Naive thymus-derived CD4-positive, alpha-beta T cell (primary cell): Measurements from ENCODE around the gene FOXA2. TPM values are rescaled to one million over a fixed set of nuclear protein-coding genes. Genes with fewer than 3 reads are reported as not detected.
"Not testable (repeated sequence)": the region's sequence is repeated elsewhere in the genome, so short reads cannot be mapped to it uniquely, and the experiment has no call there.

Source experiments
- ATAC-seq: fragments of 150-1000 bp; cut with Tn5 transposase; 2 replicates; pipeline ENCODE4 v1.10.0; 2021; ENCODE audit warnings: mild to moderate bottlenecking, moderate library complexity
- CTCF ChIA-PET: fragments of 350-600 bp; sonication (Branson Sonifier 250); formaldehyde crosslinking; loops from one replicate; lab custom pipeline; 2021; ENCODE audit warnings: antibody characterized with exemption; lab: Charles Lee
- POLR2A ChIA-PET: fragments of 350-600 bp; sonication (Branson Sonifier 250); formaldehyde crosslinking; loops from one replicate; lab custom pipeline; 2021; ENCODE audit warnings: antibody characterized with exemption, inconsistent platforms; lab: Charles Lee
- DNase-seq, 9 donors: peaks; one replicate each; pipeline versions ENCODE4 v3.0.0 to v3.0.0-alpha.2; 2020 to 2022; ENCODE audit warnings: mixed read lengths in 1 of 9
- H3K27ac ChIP-seq: one replicate; pipeline ENCODE4 v1.7.0; 2013; ENCODE audit warnings: mild to moderate bottlenecking, low read depth, low read length, moderate library complexity
- H3K27me3 ChIP-seq, 2 donors: one replicate each; pipeline ENCODE4 v1.7.0; 2013; ENCODE audit warnings: low read length in 2 of 2, mild to moderate bottlenecking in 2 of 2, moderate library complexity in 2 of 2; ENCODE audit not compliant: control insufficient read depth in 2 of 2, insufficient read depth in 2 of 2
- H3K36me3 ChIP-seq, 3 experiments: 1 replicate in 2 of 3; 2 replicates in 1 of 3; pipeline ENCODE4 v1.7.0; 2013; ENCODE audit warnings: low read length in 3 of 3, mild to moderate bottlenecking in 3 of 3, moderate library complexity in 1 of 3; ENCODE audit not compliant: insufficient read depth in 3 of 3, control insufficient read depth in 2 of 3
- H3K4me1 ChIP-seq, 2 donors: one replicate each; pipeline ENCODE4 v1.7.0; 2013; ENCODE audit warnings: low read length in 2 of 2, mild to moderate bottlenecking in 2 of 2, moderate library complexity in 1 of 2; ENCODE audit not compliant: control insufficient read depth in 2 of 2, insufficient read depth in 2 of 2
- H3K4me3 ChIP-seq: 2 replicates; pipeline ENCODE4 v1.7.0; 2013; ENCODE audit warnings: mild to moderate bottlenecking, low read length
- H3K9me3 ChIP-seq, 3 experiments: 1 replicate in 2 of 3; 2 replicates in 1 of 3; pipeline ENCODE4 v1.7.0; 2013; ENCODE audit warnings: low read length in 3 of 3; ENCODE audit not compliant: control insufficient read depth in 2 of 3
- H3K27ac Mint-ChIP-seq, 9 donors: one replicate each; pipeline ENCODE4 v1.8.0; 2020 to 2022; ENCODE audit warnings: mixed read lengths in 9 of 9, mild to moderate bottlenecking in 8 of 9, moderate library complexity in 5 of 9, inconsistent platforms in 2 of 9
- H3K27me3 Mint-ChIP-seq, 5 donors: one replicate each; pipeline ENCODE4 v1.8.0; 2021 to 2022; ENCODE audit warnings: mixed read lengths in 5 of 5, mild to moderate bottlenecking in 1 of 5
- H3K36me3 Mint-ChIP-seq, 5 donors: one replicate each; pipeline ENCODE4 v1.8.0; 2020 to 2022; ENCODE audit warnings: mixed read lengths in 5 of 5, mild to moderate bottlenecking in 3 of 5, inconsistent platforms in 1 of 5
- H3K4me1 Mint-ChIP-seq, 7 donors: one replicate each; pipeline ENCODE4 v1.8.0; 2020 to 2022; ENCODE audit warnings: mixed read lengths in 7 of 7, mild to moderate bottlenecking in 3 of 7, inconsistent platforms in 1 of 7
- H3K4me3 Mint-ChIP-seq, 10 donors: one replicate each; pipeline ENCODE4 v1.8.0; 2020 to 2022; ENCODE audit warnings: mild to moderate bottlenecking in 10 of 10, mixed read lengths in 10 of 10, moderate library complexity in 6 of 10, inconsistent platforms in 2 of 10
- H3K9me3 Mint-ChIP-seq, 11 donors: one replicate each; pipeline ENCODE4 v1.8.0; 2020 to 2022; ENCODE audit warnings: mixed read lengths in 11 of 11, mild to moderate bottlenecking in 4 of 11, inconsistent platforms in 1 of 11, moderate library complexity in 1 of 11
- intact Hi-C, 2 donors: fragments of 100-400 bp; cut with micrococcal nuclease; formaldehyde crosslinking; loops; one replicate each; pipeline ENCODE4 v1.15.1; 2023
- polyA plus RNA-seq, 2 donors: library from polyadenylated mRNA; unstranded; fragments of 300-500 nt; fragmentation: Illumina TruSeq; gene quantifications; one replicate each; pipeline ENCODE4 v1.2.3, GENCODE V29; 2021
- total RNA-seq, 6 experiments: library from RNA in 5 of 6; stranded (reverse) in 5 of 6; gene quantifications; 1 replicate in 5 of 6; 2 replicates in 1 of 6; pipeline ENCODE4 v1.2.3 and lab custom pipeline; 2021 to 2026

The FOXA2 gene
- total and polyA plus RNA-seq, 7 experiments from 2014 or later = not detected

- Mint-ChIP-seq H3K27ac (no peak overlapping the region), H3K9me3 (peaks cover 0 to 11% (median 0%) of the 10 kb centered on the region in 11 donors), H3K27me3 (peaks cover 0 to 10% (median 8%) of the 10 kb centered on the region in 5 donors), H3K36me3 (peaks cover 0 to 4% (median 0%) of the 10 kb centered on the region in 5 donors), H3K4me1 (no peaks in the 10 kb centered on the region), H3K4me3 (no peak overlapping the region)
- ChIA-PET CTCF (no interaction called here), POLR2A (no interaction called here)
- Histone ChIP-seq H3K27me3 (no peaks in the 10 kb centered on the region), H3K4me1 (no peaks in the 10 kb centered on the region), H3K27ac (no peak overlapping the region), H3K4me3 (no peak overlapping the region), H3K36me3 (no peaks in the 10 kb centered on the region), H3K9me3 (no peaks in the 10 kb centered on the region)
- no peak for DNase-seq
- intact Hi-C loops = no loop called here
- no peak for ATAC-seq
These were observed 20.4 kb upstream of the FOXA2 start for GRCh38 chr20:22604815-22605214.

DNA sequence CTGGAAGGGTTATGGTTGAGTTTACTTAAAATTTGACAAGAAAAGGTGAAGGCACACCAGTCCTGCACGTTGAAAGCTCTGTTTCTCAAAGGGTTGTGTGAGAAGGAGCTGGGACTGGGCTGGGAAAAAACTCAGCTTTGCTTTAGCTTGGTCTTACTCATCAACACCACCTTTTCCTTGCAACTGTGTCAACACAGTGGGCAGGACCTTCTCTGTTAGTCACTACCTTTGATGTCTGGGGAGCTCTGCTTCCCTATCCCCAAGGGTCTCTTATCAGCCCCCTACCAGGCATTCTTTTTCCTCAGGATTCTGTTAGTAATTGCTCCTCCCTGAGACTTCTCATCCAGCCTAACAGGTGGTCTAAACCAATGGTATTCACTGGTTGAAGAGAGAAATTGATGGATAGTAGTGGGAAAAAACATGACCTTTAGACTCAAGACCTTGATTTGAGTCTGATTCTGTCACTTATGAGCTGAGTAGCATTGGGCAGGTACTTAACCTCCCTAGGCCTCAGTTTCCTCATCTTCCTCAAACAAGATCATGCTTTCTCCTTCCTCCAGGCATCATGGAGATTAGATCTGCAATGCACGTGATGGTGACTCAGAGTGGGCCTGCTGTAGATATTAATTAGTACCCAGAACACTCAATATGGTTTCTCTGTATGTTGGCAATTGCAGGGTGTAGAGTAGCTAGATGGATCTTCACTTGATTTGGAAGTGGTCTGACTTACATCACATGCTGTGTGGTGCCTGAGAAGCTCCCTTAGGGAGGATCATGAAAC lies 17.2 kb upstream of the FOXA2 start:
- Mint-ChIP-seq H3K4me3 (no peak overlapping the region), H3K36me3 (peaks cover 0 to 4% (median 0%) of the 10 kb centered on the region in 5 donors), H3K9me3 (peaks cover 0 to 14% (median 2%) of the 10 kb centered on the region in 11 donors), H3K4me1 (no peaks in the 10 kb centered on the region), H3K27ac (no peak overlapping the region), H3K27me3 (peaks cover 0 to 20% (median 8%) of the 10 kb centered on the region in 5 donors)
- no peak for DNase-seq
- Histone ChIP-seq H3K27ac (no peak overlapping the region), H3K27me3 (no peaks in the 10 kb centered on the region), H3K4me3 (no peak overlapping the region), H3K9me3 (no peaks in the 10 kb centered on the region), H3K36me3 (no peaks in the 10 kb centered on the region), H3K4me1 (no peaks in the 10 kb centered on the region)
- intact Hi-C loops = no loop called here
- ATAC-seq = no peak
- POLR2A ChIA-PET = no interaction called here
- CTCF ChIA-PET = no interaction called here

DNA sequence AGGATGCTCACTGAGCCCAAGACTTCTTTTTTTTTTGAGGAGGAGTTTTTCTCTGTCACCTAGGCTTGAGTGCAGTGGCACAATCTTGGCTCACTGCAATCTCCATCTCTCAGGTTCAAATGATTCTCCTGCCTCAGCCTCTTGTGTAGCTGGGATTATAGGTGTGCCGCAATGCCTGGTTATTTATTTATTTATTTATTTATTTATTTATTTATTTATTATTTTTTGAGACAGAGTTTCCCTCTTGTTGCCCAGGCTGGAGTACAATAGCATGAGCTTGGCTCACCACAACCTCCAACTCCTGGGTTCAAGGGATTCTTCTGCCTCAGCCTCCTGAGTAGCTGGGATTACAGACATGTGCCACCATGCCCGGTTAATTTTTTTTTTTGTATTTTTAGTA lies 14.9 kb upstream of the FOXA2 start:
- intact Hi-C loops, H3K36me3 ChIP-seq, H3K27ac Mint-ChIP-seq, H3K27ac ChIP-seq, CTCF ChIA-PET, H3K4me3 ChIP-seq, H3K4me1 Mint-ChIP-seq, H3K36me3 Mint-ChIP-seq, ATAC-seq, H3K4me1 ChIP-seq, H3K9me3 ChIP-seq, H3K9me3 Mint-ChIP-seq, H3K4me3 Mint-ChIP-seq, H3K27me3 ChIP-seq, DNase-seq: not testable (repeated sequence)
- POLR2A ChIA-PET = interaction anchor here (0.6 kb wide), 1 partner anchor 47 kb away, joined by 4 read pairs; no protein-coding TSS in a partner anchor
- peaks cover 0 to 16% (median 12%) of the 10 kb centered on the region in 5 donors for H3K27me3 Mint-ChIP-seq

GRCh38 chr20:22597303-22597702 lies 12.9 kb upstream of the FOXA2 start:
- POLR2A ChIA-PET = no interaction called here
- Mint-ChIP-seq H3K4me1 (no peaks in the 10 kb centered on the region), H3K36me3 (no peaks in the 10 kb centered on the region), H3K9me3 (peaks cover 0 to 8% (median 0%) of the 10 kb centered on the region in 11 donors), H3K27me3 (peaks cover 2 to 10% (median 5%) of the 10 kb centered on the region in 5 donors), H3K4me3 (no peak overlapping the region), H3K27ac (no peak overlapping the region)
- DNase-seq (no peak), ATAC-seq (no peak)
- H3K4me3 ChIP-seq = no peak overlapping the region
- H3K36me3 ChIP-seq = no peaks in the 10 kb centered on the region
- no peak overlapping the region for H3K27ac ChIP-seq
- no peaks in the 10 kb centered on the region for H3K27me3 ChIP-seq
- H3K9me3 ChIP-seq = no peaks in the 10 kb centered on the region
- CTCF ChIA-PET = no interaction called here
- H3K4me1 ChIP-seq = no peaks in the 10 kb centered on the region
- intact Hi-C loops = no loop called here

DNA sequence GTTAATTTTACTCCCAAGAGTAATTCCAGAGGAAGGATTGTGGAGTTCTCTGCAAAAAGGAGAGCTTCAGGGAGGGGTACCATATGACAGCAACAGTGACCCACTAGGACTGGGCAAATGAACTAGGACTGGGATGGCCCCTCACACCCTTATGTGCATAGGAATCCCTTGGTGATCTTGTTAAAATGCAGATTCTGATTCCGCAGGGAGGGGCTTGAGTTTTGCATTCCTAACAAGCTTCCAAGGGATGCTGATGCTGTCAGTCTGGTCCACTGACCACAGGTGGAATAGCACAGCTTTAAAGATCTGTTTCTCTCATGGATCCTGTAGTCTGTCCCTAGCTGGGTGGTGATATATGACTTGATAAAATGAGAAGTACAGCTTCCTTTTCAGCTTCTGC lies 6.3 kb upstream of the FOXA2 start:
- Mint-ChIP-seq H3K36me3 (peaks cover 0 to 3% (median 0%) of the 10 kb centered on the region in 5 donors), H3K4me1 (no peaks in the 10 kb centered on the region), H3K27ac (no peak overlapping the region), H3K9me3 (peaks cover 0 to 9% (median 7%) of the 10 kb centered on the region in 11 donors), H3K27me3 (peaks cover 36 to 49% (median 44%) of the 10 kb centered on the region in 5 donors), H3K4me3 (no peak overlapping the region)
- no peaks in the 10 kb centered on the region for H3K36me3 ChIP-seq
- no peak overlapping the region for H3K27ac ChIP-seq
- CTCF ChIA-PET = no interaction called here
- POLR2A ChIA-PET = no interaction called here
- no peak for DNase-seq
- no peak overlapping the region for H3K4me3 ChIP-seq
- no peaks in the 10 kb centered on the region for H3K9me3 ChIP-seq
- no peaks in the 10 kb centered on the region for H3K27me3 ChIP-seq
- ATAC-seq = no peak
- intact Hi-C loops = no loop called here
- no peaks in the 10 kb centered on the region for H3K4me1 ChIP-seq

DNA sequence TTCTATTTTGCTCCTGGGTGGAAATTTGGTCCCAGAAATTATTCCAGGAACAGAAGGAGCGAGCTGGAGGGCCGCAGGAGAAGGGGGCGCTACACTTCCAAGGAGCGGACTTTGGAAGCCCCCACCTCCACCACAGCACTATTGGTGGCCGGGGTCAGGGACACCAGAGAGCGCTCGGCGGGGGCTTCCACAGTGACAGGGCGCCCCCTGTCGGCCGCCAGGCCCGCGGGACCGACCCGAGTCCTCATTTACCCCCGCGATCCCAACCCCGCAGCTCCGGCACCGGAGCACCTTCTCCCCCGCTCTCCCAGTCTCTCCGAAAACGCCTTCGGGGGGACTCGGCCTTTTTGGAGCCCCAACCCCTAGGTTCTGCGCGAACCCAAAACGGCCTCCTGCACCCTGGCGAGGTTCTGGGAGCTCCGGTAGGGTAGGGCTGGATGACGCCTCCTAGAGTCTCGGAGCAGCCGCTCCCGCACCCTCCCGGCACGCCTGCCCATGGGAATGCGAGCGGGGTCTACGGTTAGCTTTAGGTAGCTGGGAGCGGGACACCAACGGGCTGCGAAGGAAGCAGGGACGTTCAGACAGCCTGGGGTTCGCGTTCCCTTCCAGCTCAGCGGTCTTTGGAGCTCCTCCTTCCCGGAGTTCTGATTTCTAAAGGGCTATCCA lies 2.4 kb upstream of the FOXA2 start:
- H3K27me3 Mint-ChIP-seq = peaks cover 41 to 70% (median 50%) of the 10 kb centered on the region in 5 donors
- Histone ChIP-seq H3K27ac (no peak overlapping the region), H3K4me1 (no peaks in the 10 kb centered on the region), H3K9me3 (no peaks in the 10 kb centered on the region), H3K27me3 (no peaks in the 10 kb centered on the region), H3K4me3 (no peak overlapping the region), H3K36me3 (no peaks in the 10 kb centered on the region)
- peaks cover 0 to 5% (median 0%) of the 10 kb centered on the region in 5 donors for H3K36me3 Mint-ChIP-seq
- POLR2A ChIA-PET = no interaction called here
- no peak overlapping the region for H3K4me3 Mint-ChIP-seq
- DNase-seq = no peak
- intact Hi-C loops = loop anchor here in 1 of 2 donors (1.0 kb wide), 2 partner anchors 247 to 252 kb away; no protein-coding TSS in a partner anchor
- no peak overlapping the region for H3K27ac Mint-ChIP-seq
- H3K4me1 Mint-ChIP-seq = peaks cover 0 to 4% (median 0%) of the 10 kb centered on the region in 7 donors
- no peak for ATAC-seq
- CTCF ChIA-PET = no interaction called here
- peaks cover 0 to 11% (median 7%) of the 10 kb centered on the region in 11 donors for H3K9me3 Mint-ChIP-seq
